ENCODE measurements around the gene GHITM.
"Not testable (repeated sequence)": the region's sequence is repeated elsewhere in the genome, so short reads cannot be mapped to it uniquely, and the experiment has no call there.

Gene GHITM

GRCh38 chr10:84176836-84177474, 37.6 kb downstream of the GHITM start:
- DNase-seq = no peak

- DNase-seq = no peak
Observed at GRCh38 chr10:84177541-84178141, 38.3 kb downstream of the GHITM start.

- DNase-seq = no peak
Observed at GRCh38 chr10:84178160-84178609, 38.9 kb downstream of the GHITM start.

- no peak for DNase-seq
Observed at GRCh38 chr10:84179059-84179710, 39.9 kb downstream of the GHITM start.

- not testable (repeated sequence) for DNase-seq
Observed at GRCh38 chr10:84180386-84180785, 41.1 kb downstream of the GHITM start.

GRCh38 chr10:84181631-84182030, 42.3 kb downstream of the GHITM start:
- DNase-seq = no peak

- no peak for DNase-seq
Observed at GRCh38 chr10:84184517-84184916, 45.2 kb downstream of the GHITM start.

GRCh38 chr10:84185526-84186175, 46.3 kb downstream of the GHITM start:
- no peak for DNase-seq

- no peak for DNase-seq
Observed at GRCh38 chr10:84188815-84189214, 49.5 kb downstream of the GHITM start.

- no peak for DNase-seq
Observed at GRCh38 chr10:84190621-84191020, 51.3 kb downstream of the GHITM start.

- DNase-seq = no peak
Observed at GRCh38 chr10:84191106-84191505, 51.8 kb downstream of the GHITM start.

GRCh38 chr10:84193327-84193726, 54.0 kb downstream of the GHITM start:
- no peak for DNase-seq

GRCh38 chr10:84193846-84194423, 54.6 kb downstream of the GHITM start:
- no peak for DNase-seq

GRCh38 chr10:84194424-84195043, 55.2 kb downstream of the GHITM start, which contains the start of gene CDHR1:
TSS of gene CDHR1 (plus strand) at chr10:84194537. CDS start at chr10:84194761, 224 bp downstream.
- no peak for DNase-seq

GRCh38 chr10:84195044-84195830, 55.9 kb downstream of the GHITM start:
- DNase-seq = no peak

- no peak for DNase-seq
Observed at GRCh38 chr10:84196083-84196482, 56.8 kb downstream of the GHITM start.

GRCh38 chr10:84196941-84197340, 57.6 kb downstream of the GHITM start:
- DNase-seq = no peak

GRCh38 chr10:84197643-84198042, 58.3 kb downstream of the GHITM start:
- DNase-seq = no peak

GRCh38 chr10:84198206-84198915, 59.1 kb downstream of the GHITM start:
- no peak for DNase-seq

- no peak for DNase-seq
Observed at GRCh38 chr10:84200537-84201243, 61.4 kb downstream of the GHITM start.

- DNase-seq = no peak
Observed at GRCh38 chr10:84201244-84201606, 61.9 kb downstream of the GHITM start.
